CD4-positive, alpha-beta T cell treated with Interleukin-15 for 4 hours (primary cell): ENCODE measurements around the gene VSIG4.
"Not testable (repeated sequence)": the region's sequence is repeated elsewhere in the genome, so short reads cannot be mapped to it uniquely, and the experiment has no call there.

Experiments used
- DNase-seq: peaks from one replicate; pipeline ENCODE4 v3.0.0-alpha.2; 2020; ENCODE audit warnings: low spot score

Gene VSIG4

GRCh38 chrX:65977161-65977560 lies 62.7 kb downstream of the VSIG4 start:
- DNase-seq: not testable (repeated sequence)

GRCh38 chrX:65976161-65976560 lies 63.7 kb downstream of the VSIG4 start:
- DNase-seq: no peak

GRCh38 chrX:65975161-65975751 lies 64.6 kb downstream of the VSIG4 start:
- not testable (repeated sequence) for DNase-seq
